ENCODE results near the gene MRPL49.

The MRPL49 gene

GRCh38 chr11:65102142-65103095, 19.7 kb upstream of the MRPL49 start:
- DNase-seq (ENCODE audit: low read depth in 1 of 2, low spot score in 1 of 2) = no peak

- no peak for DNase-seq (ENCODE audit: low read depth in 1 of 2, low spot score in 1 of 2)
Observed at GRCh38 chr11:65103476-65103875, 18.6 kb upstream of the MRPL49 start.

GRCh38 chr11:65104628-65105027, 17.5 kb upstream of the MRPL49 start:
- DNase-seq (ENCODE audit: low read depth in 1 of 2, low spot score in 1 of 2) = no peak

GRCh38 chr11:65107078-65107477, 15.0 kb upstream of the MRPL49 start:
- DNase-seq (ENCODE audit: low read depth in 1 of 2, low spot score in 1 of 2) = no peak

GRCh38 chr11:65107751-65108468, 14.2 kb upstream of the MRPL49 start:
- DNase-seq (ENCODE audit: low read depth in 1 of 2, low spot score in 1 of 2) = no peak

- DNase-seq (ENCODE audit: low read depth in 1 of 2, low spot score in 1 of 2) = no peak
Observed at GRCh38 chr11:65108469-65109123, 13.5 kb upstream of the MRPL49 start.

- DNase-seq (ENCODE audit: low read depth in 1 of 2, low spot score in 1 of 2) = no peak
Observed at GRCh38 chr11:65109231-65110198, 12.6 kb upstream of the MRPL49 start.

- peak; percentile 94 to 99 for DNase-seq (ENCODE audit: low read depth in 1 of 2, low spot score in 1 of 2)
Observed at GRCh38 chr11:65110354-65110861, 11.7 kb upstream of the MRPL49 start.

GRCh38 chr11:65111159-65111743, 10.9 kb upstream of the MRPL49 start:
- DNase-seq (ENCODE audit: low read depth in 1 of 2, low spot score in 1 of 2) = no peak

GRCh38 chr11:65111744-65112545, 10.2 kb upstream of the MRPL49 start, which contains the start of gene TM7SF2:
Gene TM7SF2, plus strand, starts transcription at chr11:65111872. Its CDS starts 144 bp downstream, at chr11:65112016.
- DNase-seq (ENCODE audit: low read depth in 1 of 2, low spot score in 1 of 2) = peak; percentile 71 to 89

- peak in 1 of 2 donors; percentile 57 for DNase-seq (ENCODE audit: low read depth in 1 of 2, low spot score in 1 of 2)
Observed at GRCh38 chr11:65112546-65113360, 9.4 kb upstream of the MRPL49 start.

- no peak for DNase-seq (ENCODE audit: low read depth in 1 of 2, low spot score in 1 of 2)
Observed at GRCh38 chr11:65113361-65113756, 8.8 kb upstream of the MRPL49 start.

- DNase-seq (ENCODE audit: low read depth in 1 of 2, low spot score in 1 of 2) = no peak
Observed at GRCh38 chr11:65113839-65114238, 8.3 kb upstream of the MRPL49 start.

GRCh38 chr11:65114538-65115171, 7.5 kb upstream of the MRPL49 start:
- no peak for DNase-seq (ENCODE audit: low read depth in 1 of 2, low spot score in 1 of 2)

- no peak for DNase-seq (ENCODE audit: low read depth in 1 of 2, low spot score in 1 of 2)
Observed at GRCh38 chr11:65115361-65116082, 6.6 kb upstream of the MRPL49 start.

GRCh38 chr11:65116370-65117205, 5.5 kb upstream of the MRPL49 start:
- no peak for DNase-seq (ENCODE audit: low read depth in 1 of 2, low spot score in 1 of 2)
